OCI-LY3 (cell line): Measurements from ENCODE around the gene ZNF460.
A peak's percentile ranks its signal among the peaks of the same experiment; 100 is the strongest.

Experiments used
- H2AFZ ChIP-seq: fragments of 200-600, 300-600 bp; shearing (Covaris generic); 2 replicates; pipeline ENCODE4 v1.6.0; 2014; ENCODE audit warnings: antibody characterized with exemption, low read depth, low read length
- H3K27ac ChIP-seq: fragments of 200-600, 300-600 bp; sonication (generic); 2 replicates; pipeline ENCODE4 v1.5.1; 2014; ENCODE audit warnings: mild to moderate bottlenecking, low read length, moderate library complexity, mixed read lengths
- H3K27me3 ChIP-seq: fragments of 200-600, 300-600 bp; sonication (generic); 2 replicates; pipeline ENCODE4 v1.6.1; 2014; ENCODE audit warnings: low read depth, low read length, mixed read lengths
- H3K36me3 ChIP-seq: fragments of 200-600, 300-600 bp; sonication (generic); replicated peaks from 2 replicates; pipeline ENCODE3; 2014; ENCODE audit warnings: low read depth, low read length, mixed read lengths
- H3K4me1 ChIP-seq: fragments of 300-600, 200-600 bp; sonication (generic); 2 replicates; pipeline ENCODE4 v1.6.1; 2014; ENCODE audit warnings: low read length, mixed read lengths
- H3K4me2 ChIP-seq: fragments of 200-600, 300-600 bp; sonication (generic); 2 replicates; pipeline ENCODE4 v1.6.1; 2014; ENCODE audit warnings: low read length, mixed read lengths
- H3K4me3 ChIP-seq: fragments of 300-600, 200-600 bp; sonication (generic); 2 replicates; pipeline ENCODE4 v1.5.1; 2014; ENCODE audit warnings: antibody characterized with exemption, mild to moderate bottlenecking, low read length, moderate library complexity
- H3K79me2 ChIP-seq: fragments of 300-600, 200-600 bp; shearing (Covaris generic); 2 replicates; pipeline ENCODE4 v1.6.1; 2014; ENCODE audit warnings: mild to moderate bottlenecking, low read length, mixed read lengths
- H3K9ac ChIP-seq: fragments of 300-600, 200-600 bp; shearing (Covaris generic); 2 replicates; pipeline ENCODE4 v1.6.0; 2014; ENCODE audit warnings: mild to moderate bottlenecking, low read length, moderate library complexity
- H3K9me3 ChIP-seq: fragments of 200-600, 300-600 bp; shearing (Covaris generic); 2 replicates; pipeline ENCODE4 v1.6.1; 2014; ENCODE audit warnings: low read length, mixed read lengths; ENCODE audit not compliant: insufficient read depth
- H4K20me1 ChIP-seq: fragments of 200-600, 300-600 bp; sonication (generic); 2 replicates; pipeline ENCODE4 v1.6.1; 2016; ENCODE audit warnings: low read length, mixed read lengths; ENCODE audit not compliant: insufficient read depth
- CTCF ChIP-seq: fragments of 200-600, 300-600 bp; sonication (generic); IDR thresholded peaks from 2 replicates; pipeline ENCODE4 v1.5.1; 2014; ENCODE audit warnings: antibody characterized with exemption, low read length, low read depth
- EZH2phosphoT487 ChIP-seq: fragments of 200-600 bp; shearing (Covaris generic); IDR thresholded peaks from 2 replicates; pipeline ENCODE4 v1.6.1; 2018; ENCODE audit warnings: antibody characterized with exemption, mixed run types, low read depth

Gene ZNF460

GRCh38 chr19:57262044-57262443 lies 18.2 kb upstream of the ZNF460 start:
- no peak overlapping the region for H3K9ac ChIP-seq
- no peaks in the 10 kb centered on the region for H4K20me1 ChIP-seq
- H3K79me2 ChIP-seq, result peaks cover 7% of the 10 kb centered on the region
- H3K27me3 ChIP-seq, result no peaks in the 10 kb centered on the region
- H3K4me1 ChIP-seq, result peaks cover 12% of the 10 kb centered on the region
- no peaks in the 10 kb centered on the region for H3K9me3 ChIP-seq
- no peak overlapping the region for H3K27ac ChIP-seq
- no peak overlapping the region for H2AFZ ChIP-seq
- H3K4me3 ChIP-seq, result no peak overlapping the region
- peaks cover 21% of the 10 kb centered on the region for H3K36me3 ChIP-seq
- no peak for TF ChIP-seq EZH2phosphoT487
- no peak for TF ChIP-seq CTCF
- no peak overlapping the region for H3K4me2 ChIP-seq

GRCh38 chr19:57263244-57263741 lies 17.0 kb upstream of the ZNF460 start:
- Histone ChIP-seq H4K20me1 (no peaks in the 10 kb centered on the region), H3K79me2 (peaks cover 4% of the 10 kb centered on the region; the same call in 1 of the 2 replicates), H3K4me1 (peaks cover 23% of the 10 kb centered on the region), H3K4me3 (no peak overlapping the region), H3K27me3 (no peaks in the 10 kb centered on the region), H3K36me3 (peaks cover 22% of the 10 kb centered on the region), H3K4me2 (no peak overlapping the region), H3K27ac (no peak overlapping the region), H3K9ac (no peak overlapping the region), H3K9me3 (no peaks in the 10 kb centered on the region), H2AFZ (no peak overlapping the region)
- TF ChIP-seq CTCF (no peak), EZH2phosphoT487 (no peak)

- Histone ChIP-seq H3K4me2 (peak overlapping the region; percentile 68), H2AFZ (no peak overlapping the region), H3K9ac (peak overlapping the region; percentile 7; the same call in 1 of the 2 replicates), H3K27me3 (no peaks in the 10 kb centered on the region), H4K20me1 (no peaks in the 10 kb centered on the region), H3K4me1 (peaks cover 61% of the 10 kb centered on the region), H3K27ac (peak overlapping the region; percentile 66), H3K79me2 (0 out of 2 replicates have a peak, but pooled peaks cover 6% of the 10 kb centered on the region), H3K4me3 (peak overlapping the region; percentile 3; the same call in 1 of the 2 replicates), H3K9me3 (no peaks in the 10 kb centered on the region; the same call in 1 of the 2 replicates), H3K36me3 (peaks cover 22% of the 10 kb centered on the region)
- TF ChIP-seq CTCF (no peak), EZH2phosphoT487 (no peak)
These were observed 13.0 kb upstream of the ZNF460 start for GRCh38 chr19:57267291-57267690.

- 0 out of 2 replicates have a peak, but pooled peaks cover 6% of the 10 kb centered on the region for H3K79me2 ChIP-seq
- no peak for TF ChIP-seq EZH2phosphoT487
- no peak for TF ChIP-seq CTCF
- peaks cover 28% of the 10 kb centered on the region for H3K36me3 ChIP-seq
- peak overlapping the region; percentile 43 for H3K4me3 ChIP-seq
- H3K9me3 ChIP-seq, result no peaks in the 10 kb centered on the region; the same call in 1 of the 2 replicates
- H3K9ac ChIP-seq, result peak overlapping the region; percentile 53
- H3K4me2 ChIP-seq, result peak overlapping the region; percentile 66
- peaks cover 84% of the 10 kb centered on the region for H3K4me1 ChIP-seq
- no peak overlapping the region for H2AFZ ChIP-seq
- H3K27me3 ChIP-seq, result no peaks in the 10 kb centered on the region
- H3K27ac ChIP-seq, result peak overlapping the region; percentile 93
- no peaks in the 10 kb centered on the region for H4K20me1 ChIP-seq
These were observed 10.6 kb upstream of the ZNF460 start for GRCh38 chr19:57269515-57270250.
